VCaP (cell line): ENCODE measurements around the gene ADAMTS19.

Source experiments
- H3K27ac ChIP-seq: fragments of 450-650 bp; 2 replicates; pipeline ENCODE4 v1.5.1; 2017
- CTCF ChIP-seq: fragments of 450-650 bp; conservative IDR thresholded peaks from 2 replicates; pipeline ENCODE4 v1.5.1; 2017; ENCODE audit warnings: mild to moderate bottlenecking, moderate library complexity

The ADAMTS19 gene

GRCh38 chr5:129717751-129718310 is 257.7 kb downstream of the ADAMTS19 start:
- TF ChIP-seq CTCF = no peak
- H3K27ac ChIP-seq = no peak overlapping the region

DNA sequence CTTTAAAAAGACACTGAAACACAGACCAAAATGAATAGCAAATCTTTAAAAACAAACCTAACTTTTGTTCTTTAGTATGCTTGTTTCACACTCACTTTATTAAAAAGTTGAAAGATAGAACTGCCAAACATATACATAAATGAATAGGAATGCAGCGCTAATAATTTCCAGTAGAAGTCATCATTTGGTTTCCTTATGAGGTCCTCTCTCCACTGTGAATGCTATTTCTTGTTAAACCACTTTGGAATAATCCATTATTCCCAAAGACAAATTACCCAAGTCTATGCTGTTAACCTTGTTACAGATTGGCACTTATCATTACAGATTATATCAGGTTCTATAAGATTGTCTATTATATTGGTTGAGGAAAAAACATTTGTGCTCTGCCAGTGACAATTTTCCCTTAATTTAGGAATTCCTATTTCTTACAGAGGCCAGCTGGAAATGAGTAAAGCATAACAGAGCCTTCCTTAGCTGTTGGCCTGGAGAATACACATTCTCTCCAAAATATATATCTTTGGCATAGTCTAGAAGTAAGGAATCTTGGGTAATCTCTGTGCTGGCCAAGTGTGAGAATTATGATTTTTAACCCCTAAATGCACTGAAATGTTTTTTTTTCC is 258.5 kb downstream of the ADAMTS19 start:
- TF ChIP-seq CTCF = no peak
- no peak overlapping the region for H3K27ac ChIP-seq

GRCh38 chr5:129724222-129724621 is 264.1 kb downstream of the ADAMTS19 start:
- H3K27ac ChIP-seq = no peak overlapping the region
- TF ChIP-seq CTCF = no peak

DNA sequence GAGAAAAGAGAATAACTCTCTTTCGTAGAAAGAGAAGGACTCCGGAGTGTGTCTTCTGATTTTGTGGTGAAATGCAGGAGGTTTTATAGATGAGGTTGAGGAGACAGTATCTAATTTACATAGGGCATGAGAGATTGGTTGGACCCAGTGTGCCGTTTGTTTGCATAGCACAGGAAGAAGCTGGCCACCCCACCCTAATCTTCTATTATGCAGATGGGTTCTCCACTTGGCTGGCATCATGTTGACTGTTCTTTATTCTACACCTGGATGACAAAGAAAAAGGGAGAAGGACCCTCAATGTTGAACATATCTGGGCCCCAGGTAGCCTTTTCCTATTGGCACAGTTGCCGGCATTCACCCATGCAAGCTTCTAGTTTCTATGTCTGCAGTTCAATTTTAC is 264.5 kb downstream of the ADAMTS19 start:
- no peak for TF ChIP-seq CTCF
- H3K27ac ChIP-seq = no peak overlapping the region

- TF ChIP-seq CTCF = no peak
- no peak overlapping the region for H3K27ac ChIP-seq
Measured at GRCh38 chr5:129739773-129740172, 279.7 kb downstream of the ADAMTS19 start.

GRCh38 chr5:129743541-129744187 is 283.6 kb downstream of the ADAMTS19 start:
- TF ChIP-seq CTCF = no peak
- H3K27ac ChIP-seq = no peak overlapping the region

DNA sequence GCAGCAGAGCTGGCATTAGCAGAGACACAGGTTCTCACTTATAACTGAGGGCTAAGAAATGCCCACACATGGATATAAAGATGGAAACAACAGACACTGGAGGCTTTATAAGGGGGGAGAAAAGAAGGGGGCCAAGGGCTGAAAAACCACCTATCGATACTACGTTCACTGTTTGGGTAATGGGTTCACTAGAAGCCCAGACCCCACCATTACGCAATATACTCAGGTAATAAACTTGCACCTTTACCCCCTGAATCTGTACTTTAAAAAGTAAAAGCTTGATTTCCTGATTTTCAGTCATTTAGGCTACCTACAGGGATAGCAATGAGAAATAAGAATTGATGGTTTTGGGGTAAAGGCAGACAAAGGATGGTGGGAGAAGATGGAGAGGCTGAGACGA is 285.9 kb downstream of the ADAMTS19 start:
- no peak for TF ChIP-seq CTCF
- H3K27ac ChIP-seq = no peak overlapping the region
